ENCODE measurements around the gene LRP1B.

LRP1B gene

GRCh38 chr2:140242889-140243288 lies 1887.9 kb downstream of the LRP1B start:
- no peak overlapping the region for H3K4me3 Mint-ChIP-seq

GRCh38 chr2:140234116-140234515 lies 1896.7 kb downstream of the LRP1B start:
- no peak for ATAC-seq
- H3K36me3 Mint-ChIP-seq, result no peaks in the 10 kb centered on the region

More at GRCh38 chr2:140242889-140243288, 1887.9 kb downstream of the LRP1B start:
- Mint-ChIP-seq H3K27me3 (no peaks in the 10 kb centered on the region), H3K36me3 (no peaks in the 10 kb centered on the region), H3K9me3 (peaks cover 2% of the 10 kb centered on the region), H3K27ac (no peak overlapping the region), H3K4me1 (no peaks in the 10 kb centered on the region)
- ATAC-seq, result no peak

GRCh38 chr2:140210963-140211362 lies 1919.9 kb downstream of the LRP1B start:
- no peak overlapping the region for H3K27ac Mint-ChIP-seq
- no peak for ATAC-seq
- no peaks in the 10 kb centered on the region for H3K27me3 Mint-ChIP-seq
- H3K36me3 Mint-ChIP-seq, result no peaks in the 10 kb centered on the region
- no peak overlapping the region for H3K4me3 Mint-ChIP-seq
- no peaks in the 10 kb centered on the region for H3K4me1 Mint-ChIP-seq
- peaks cover 4% of the 10 kb centered on the region for H3K9me3 Mint-ChIP-seq

More at GRCh38 chr2:140234116-140234515, 1896.7 kb downstream of the LRP1B start:
- H3K27ac Mint-ChIP-seq, result no peak overlapping the region
- no peak overlapping the region for H3K4me3 Mint-ChIP-seq
- no peaks in the 10 kb centered on the region for H3K27me3 Mint-ChIP-seq
- H3K9me3 Mint-ChIP-seq, result no peaks in the 10 kb centered on the region
- H3K4me1 Mint-ChIP-seq, result no peaks in the 10 kb centered on the region

GRCh38 chr2:140205093-140205492 lies 1925.7 kb downstream of the LRP1B start:
- Mint-ChIP-seq H3K36me3 (no peaks in the 10 kb centered on the region), H3K4me3 (no peak overlapping the region), H3K9me3 (peaks cover 4% of the 10 kb centered on the region), H3K27me3 (no peaks in the 10 kb centered on the region), H3K27ac (no peak overlapping the region), H3K4me1 (no peaks in the 10 kb centered on the region)
- no peak for ATAC-seq

GRCh38 chr2:140203347-140203746 lies 1927.5 kb downstream of the LRP1B start:
- no peaks in the 10 kb centered on the region for H3K36me3 Mint-ChIP-seq
- H3K9me3 Mint-ChIP-seq, result peaks cover 4% of the 10 kb centered on the region
- no peaks in the 10 kb centered on the region for H3K27me3 Mint-ChIP-seq
- no peak overlapping the region for H3K27ac Mint-ChIP-seq
- H3K4me1 Mint-ChIP-seq, result no peaks in the 10 kb centered on the region
- no peak overlapping the region for H3K4me3 Mint-ChIP-seq
- ATAC-seq, result no peak

- Mint-ChIP-seq H3K4me1 (no peaks in the 10 kb centered on the region), H3K4me3 (no peak overlapping the region), H3K36me3 (no peaks in the 10 kb centered on the region), H3K9me3 (peaks cover 4% of the 10 kb centered on the region), H3K27ac (no peak overlapping the region), H3K27me3 (no peaks in the 10 kb centered on the region)
- ATAC-seq, result no peak
Measured at GRCh38 chr2:140201572-140201971, 1929.2 kb downstream of the LRP1B start.

- no peak for ATAC-seq
- H3K4me3 Mint-ChIP-seq, result no peak overlapping the region
- H3K9me3 Mint-ChIP-seq, result peaks cover 4% of the 10 kb centered on the region
- H3K4me1 Mint-ChIP-seq, result no peaks in the 10 kb centered on the region
- H3K27me3 Mint-ChIP-seq, result no peaks in the 10 kb centered on the region
- no peak overlapping the region for H3K27ac Mint-ChIP-seq
- H3K36me3 Mint-ChIP-seq, result no peaks in the 10 kb centered on the region
Measured at GRCh38 chr2:140200764-140201163, 1930.1 kb downstream of the LRP1B start.

GRCh38 chr2:140200307-140200706 lies 1930.5 kb downstream of the LRP1B start:
- Mint-ChIP-seq H3K4me3 (no peak overlapping the region), H3K27me3 (no peaks in the 10 kb centered on the region)

GRCh38 chr2:140199312-140199711 lies 1931.5 kb downstream of the LRP1B start:
- Mint-ChIP-seq H3K4me1 (no peaks in the 10 kb centered on the region), H3K27me3 (no peaks in the 10 kb centered on the region), H3K9me3 (peaks cover under 1% of the 10 kb centered on the region), H3K4me3 (no peak overlapping the region), H3K36me3 (no peaks in the 10 kb centered on the region), H3K27ac (no peak overlapping the region)
- no peak for ATAC-seq

More at GRCh38 chr2:140200307-140200706, 1930.5 kb downstream of the LRP1B start:
- no peaks in the 10 kb centered on the region for H3K36me3 Mint-ChIP-seq
- ATAC-seq, result no peak
- no peak overlapping the region for H3K27ac Mint-ChIP-seq
- H3K9me3 Mint-ChIP-seq, result peaks cover 4% of the 10 kb centered on the region
- H3K4me1 Mint-ChIP-seq, result no peaks in the 10 kb centered on the region

- H3K36me3 Mint-ChIP-seq, result no peaks in the 10 kb centered on the region
- H3K27me3 Mint-ChIP-seq, result no peaks in the 10 kb centered on the region
- no peaks in the 10 kb centered on the region for H3K4me1 Mint-ChIP-seq
- ATAC-seq, result no peak
- H3K27ac Mint-ChIP-seq, result no peak overlapping the region
- peaks cover 9% of the 10 kb centered on the region for H3K9me3 Mint-ChIP-seq
- H3K4me3 Mint-ChIP-seq, result no peak overlapping the region
Measured at GRCh38 chr2:140187086-140187485, 1943.7 kb downstream of the LRP1B start.

- Mint-ChIP-seq H3K4me3 (no peak overlapping the region), H3K27me3 (no peaks in the 10 kb centered on the region), H3K27ac (no peak overlapping the region), H3K36me3 (no peaks in the 10 kb centered on the region), H3K9me3 (peaks cover 9% of the 10 kb centered on the region), H3K4me1 (no peaks in the 10 kb centered on the region)
- no peak for ATAC-seq
Measured at GRCh38 chr2:140186313-140186712, 1944.5 kb downstream of the LRP1B start.

GRCh38 chr2:140185076-140185475 lies 1945.7 kb downstream of the LRP1B start:
- Mint-ChIP-seq H3K4me3 (no peak overlapping the region), H3K9me3 (peaks cover 12% of the 10 kb centered on the region), H3K4me1 (no peaks in the 10 kb centered on the region), H3K27ac (no peak overlapping the region), H3K36me3 (no peaks in the 10 kb centered on the region), H3K27me3 (no peaks in the 10 kb centered on the region)
- ATAC-seq, result no peak

- H3K27me3 Mint-ChIP-seq, result no peaks in the 10 kb centered on the region
- H3K4me1 Mint-ChIP-seq, result no peaks in the 10 kb centered on the region
- H3K36me3 Mint-ChIP-seq, result no peaks in the 10 kb centered on the region
- H3K4me3 Mint-ChIP-seq, result no peak overlapping the region
- H3K9me3 Mint-ChIP-seq, result peaks cover 10% of the 10 kb centered on the region
- H3K27ac Mint-ChIP-seq, result no peak overlapping the region
- no peak for ATAC-seq
Measured at GRCh38 chr2:140183056-140183765, 1947.6 kb downstream of the LRP1B start.
